ENCODE data around the gene MAP7. TPM values are rescaled to one million over a fixed set of nuclear protein-coding genes. Genes with fewer than 3 reads are reported as not detected.

Gene MAP7
- total and polyA plus RNA-seq, 2 donors: 3.3 to 10.4 TPM

- peak overlapping the region; percentile 67 for H3K4me3 ChIP-seq (ENCODE audit: low read depth, low read length)
- H3K27ac ChIP-seq (ENCODE audit: low read depth): peak overlapping the region; percentile 27
- DNase-seq (ENCODE audit: extremely low spot score): no peak
- no peaks in the 10 kb centered on the region for H3K36me3 ChIP-seq (ENCODE audit: insufficient read depth)
- WGBS: 1% methylated on average over 46 of the region's 46 CpGs
- H3K4me1 ChIP-seq (ENCODE audit: insufficient read depth): no peaks in the 10 kb centered on the region
These were observed 235 bp downstream of the MAP7 start for GRCh38 chr6:136550045-136550329.

- peak overlapping the region; percentile 27 for H3K27ac ChIP-seq (ENCODE audit: low read depth)
- H3K4me1 ChIP-seq (ENCODE audit: insufficient read depth): no peaks in the 10 kb centered on the region
- DNase-seq (ENCODE audit: extremely low spot score): no peak
- 2% methylated on average over 42 of the region's 42 CpGs for WGBS
- H3K36me3 ChIP-seq (ENCODE audit: insufficient read depth): no peaks in the 10 kb centered on the region
- peak overlapping the region; percentile 67 for H3K4me3 ChIP-seq (ENCODE audit: low read depth, low read length)
These were observed 750 bp downstream of the MAP7 start for GRCh38 chr6:136549300-136550044.

GRCh38 chr6:136548582-136549299 lies 1.5 kb downstream of the MAP7 start:
- Histone ChIP-seq H3K4me1 (ENCODE audit: insufficient read depth) (no peaks in the 10 kb centered on the region), H3K4me3 (ENCODE audit: low read depth, low read length) (no peak overlapping the region), H3K36me3 (ENCODE audit: insufficient read depth) (no peaks in the 10 kb centered on the region), H3K27ac (ENCODE audit: low read depth) (no peak overlapping the region)
- DNase-seq (ENCODE audit: extremely low spot score): no peak
- 65% methylated on average over 14 of the region's 14 CpGs for WGBS

GRCh38 chr6:136547871-136548270 lies 2.4 kb downstream of the MAP7 start:
- Histone ChIP-seq H3K4me1 (ENCODE audit: insufficient read depth) (no peaks in the 10 kb centered on the region), H3K4me3 (ENCODE audit: low read depth, low read length) (no peak overlapping the region), H3K36me3 (ENCODE audit: insufficient read depth) (no peaks in the 10 kb centered on the region), H3K27ac (ENCODE audit: low read depth) (no peak overlapping the region)
- 72% methylated on average over 1 of the region's 1 CpG for WGBS
- DNase-seq (ENCODE audit: extremely low spot score): no peak

- DNase-seq (ENCODE audit: extremely low spot score): no peak
- Histone ChIP-seq H3K4me3 (ENCODE audit: low read depth, low read length) (no peak overlapping the region), H3K4me1 (ENCODE audit: insufficient read depth) (no peaks in the 10 kb centered on the region), H3K36me3 (ENCODE audit: insufficient read depth) (no peaks in the 10 kb centered on the region), H3K27ac (ENCODE audit: low read depth) (no peak overlapping the region)
- 41% methylated on average over 4 of the region's 4 CpGs for WGBS
These were observed 2.9 kb downstream of the MAP7 start for GRCh38 chr6:136547336-136547735.

GRCh38 chr6:136546331-136546730 lies 3.9 kb downstream of the MAP7 start:
- no peak for DNase-seq (ENCODE audit: extremely low spot score)
- Histone ChIP-seq H3K36me3 (ENCODE audit: insufficient read depth) (no peaks in the 10 kb centered on the region), H3K4me3 (ENCODE audit: low read depth, low read length) (no peak overlapping the region), H3K27ac (ENCODE audit: low read depth) (no peak overlapping the region), H3K4me1 (ENCODE audit: insufficient read depth) (no peaks in the 10 kb centered on the region)
- whole genome bisulfite sequencing: 71% methylated on average over 1 of the region's 1 CpG

GRCh38 chr6:136544326-136544725 lies 5.9 kb downstream of the MAP7 start:
- DNase-seq (ENCODE audit: extremely low spot score): no peak
- 22% methylated on average over 1 of the region's 1 CpG for WGBS
- Histone ChIP-seq H3K27ac (ENCODE audit: low read depth) (no peak overlapping the region), H3K36me3 (ENCODE audit: insufficient read depth) (no peaks in the 10 kb centered on the region), H3K4me3 (ENCODE audit: low read depth, low read length) (no peak overlapping the region), H3K4me1 (ENCODE audit: insufficient read depth) (no peaks in the 10 kb centered on the region)

- no peak for DNase-seq (ENCODE audit: extremely low spot score)
- Histone ChIP-seq H3K4me3 (ENCODE audit: low read depth, low read length) (no peak overlapping the region), H3K4me1 (ENCODE audit: insufficient read depth) (no peaks in the 10 kb centered on the region), H3K36me3 (ENCODE audit: insufficient read depth) (no peaks in the 10 kb centered on the region), H3K27ac (ENCODE audit: low read depth) (no peak overlapping the region)
- WGBS: 94% methylated on average over 2 of the region's 2 CpGs
These were observed 8.8 kb downstream of the MAP7 start for GRCh38 chr6:136541395-136541794.

GRCh38 chr6:136539967-136540652 lies 10.1 kb downstream of the MAP7 start:
- Histone ChIP-seq H3K4me1 (ENCODE audit: insufficient read depth) (no peaks in the 10 kb centered on the region), H3K4me3 (ENCODE audit: low read depth, low read length) (no peak overlapping the region), H3K36me3 (ENCODE audit: insufficient read depth) (no peaks in the 10 kb centered on the region), H3K27ac (ENCODE audit: low read depth) (no peak overlapping the region)
- DNase-seq (ENCODE audit: extremely low spot score): no peak
- WGBS: 63% methylated on average over 6 of the region's 6 CpGs

- WGBS: 81% methylated on average over 4 of the region's 4 CpGs
- H3K4me3 ChIP-seq (ENCODE audit: low read depth, low read length): no peak overlapping the region
- H3K36me3 ChIP-seq (ENCODE audit: insufficient read depth): no peaks in the 10 kb centered on the region
- no peak overlapping the region for H3K27ac ChIP-seq (ENCODE audit: low read depth)
- H3K4me1 ChIP-seq (ENCODE audit: insufficient read depth): no peaks in the 10 kb centered on the region
- no peak for DNase-seq (ENCODE audit: extremely low spot score)
These were observed 11.4 kb downstream of the MAP7 start for GRCh38 chr6:136538836-136539235.

- 87% methylated on average over 8 of the region's 8 CpGs for WGBS
- no peaks in the 10 kb centered on the region for H3K4me1 ChIP-seq (ENCODE audit: insufficient read depth)
- no peak overlapping the region for H3K4me3 ChIP-seq (ENCODE audit: low read depth, low read length)
- no peaks in the 10 kb centered on the region for H3K36me3 ChIP-seq (ENCODE audit: insufficient read depth)
- no peak overlapping the region for H3K27ac ChIP-seq (ENCODE audit: low read depth)
- DNase-seq (ENCODE audit: extremely low spot score): no peak
These were observed 14.2 kb downstream of the MAP7 start for GRCh38 chr6:136535880-136536650.

- Histone ChIP-seq H3K27ac (ENCODE audit: low read depth) (no peak overlapping the region), H3K4me1 (ENCODE audit: insufficient read depth) (no peaks in the 10 kb centered on the region), H3K4me3 (ENCODE audit: low read depth, low read length) (no peak overlapping the region), H3K36me3 (ENCODE audit: insufficient read depth) (no peaks in the 10 kb centered on the region)
- WGBS: 53% methylated on average over 5 of the region's 5 CpGs
- no peak for DNase-seq (ENCODE audit: extremely low spot score)
These were observed 15.0 kb downstream of the MAP7 start for GRCh38 chr6:136535017-136535765.

- Histone ChIP-seq H3K36me3 (ENCODE audit: insufficient read depth) (no peaks in the 10 kb centered on the region), H3K4me3 (ENCODE audit: low read depth, low read length) (no peak overlapping the region), H3K27ac (ENCODE audit: low read depth) (no peak overlapping the region), H3K4me1 (ENCODE audit: insufficient read depth) (no peaks in the 10 kb centered on the region)
- 88% methylated on average over 3 of the region's 3 CpGs for WGBS
- no peak for DNase-seq (ENCODE audit: extremely low spot score)
These were observed 16.0 kb downstream of the MAP7 start for GRCh38 chr6:136534268-136534667.
